WTC11 (cell line): Measurements from ENCODE around the gene ARAP2. TPM values are rescaled to one million over a fixed set of nuclear protein-coding genes. Genes with fewer than 3 reads are reported as not detected.

ENCODE experiments used
- ATAC-seq: fragments of 200-7000 bp; cut with Tn5 transposase; 2 replicates; pipeline ENCODE4 v1.10.0; 2021; ENCODE audit warnings: mild to moderate bottlenecking, moderate library complexity
- CTCF ChIA-PET: fragments of 300-600 bp; sonication (Branson Sonifier 250); formaldehyde crosslinking; loops from one replicate; lab custom pipeline; 2021; ENCODE audit warnings: antibody characterized with exemption; lab: Charles Lee
- POLR2A ChIA-PET: fragments of 350-600 bp; sonication (Branson Sonifier 250); formaldehyde crosslinking; loops from one replicate; lab custom pipeline; 2021; ENCODE audit warnings: antibody characterized with exemption; lab: Charles Lee
- DNase-seq: peaks from one replicate; pipeline ENCODE4 v3.0.0; 2021; ENCODE audit warnings: low spot score
- H3K27ac Mint-ChIP-seq: 2 replicates; pipeline ENCODE4 v1.8.0; 2021; ENCODE audit warnings: mixed read lengths
- H3K27me3 Mint-ChIP-seq: 2 replicates; pipeline ENCODE4 v1.8.0; 2021; ENCODE audit warnings: low read depth, mild to moderate bottlenecking, moderate library complexity, mixed read lengths
- H3K36me3 Mint-ChIP-seq: 2 replicates; pipeline ENCODE4 v1.8.0; 2021; ENCODE audit warnings: mixed read lengths
- H3K4me1 Mint-ChIP-seq: 2 replicates; pipeline ENCODE4 v1.8.0; 2022; ENCODE audit warnings: mixed read lengths
- H3K4me3 Mint-ChIP-seq: 2 replicates; pipeline ENCODE4 v1.8.0; 2021; ENCODE audit warnings: mild to moderate bottlenecking, moderate library complexity, mixed read lengths
- H3K9me3 Mint-ChIP-seq: 2 replicates; pipeline ENCODE4 v1.8.0; 2021; ENCODE audit warnings: mixed read lengths
- ATF1 ChIP-seq: sonication (generic); formaldehyde crosslinking; IDR thresholded peaks from 2 replicates; pipeline ENCODE4 v1.8.1; 2023; ENCODE audit warnings: mild to moderate bottlenecking, moderate library complexity, missing genetic modification reagents
- CREB1 ChIP-seq: sonication (generic); formaldehyde crosslinking; IDR thresholded peaks from 2 replicates; pipeline ENCODE4 v1.8.0; 2023; ENCODE audit warnings: mild to moderate bottlenecking, missing genetic modification reagents
- HMGA2 ChIP-seq: fragments of 250-450 bp; sonication (Bioruptor Pico); IDR thresholded peaks from 2 replicates; pipeline ENCODE4 v1.4.0; 2021; ENCODE audit warnings: mild to moderate bottlenecking, moderate library complexity
- NFYB ChIP-seq: sonication (generic); formaldehyde crosslinking; conservative IDR thresholded peaks from 2 replicates; pipeline ENCODE4 v1.8.0; 2022; ENCODE audit warnings: low read depth, missing genetic modification reagents
- SMAD4 ChIP-seq: sonication (generic); formaldehyde crosslinking; IDR thresholded peaks from 2 replicates; pipeline ENCODE4 v1.8.0; 2022; ENCODE audit warnings: mild to moderate bottlenecking, missing genetic modification reagents
- SOX15 ChIP-seq: fragments of 250-450 bp; sonication (Bioruptor Pico); IDR thresholded peaks from 2 replicates; pipeline ENCODE4 v1.9.0; 2021; ENCODE audit warnings: mild to moderate bottlenecking
- USF1 ChIP-seq: sonication (generic); formaldehyde crosslinking; IDR thresholded peaks from 2 replicates; pipeline ENCODE4 v1.8.0; 2022; ENCODE audit warnings: mild to moderate bottlenecking, missing genetic modification reagents
- ZBTB21 ChIP-seq: sonication (generic); formaldehyde crosslinking; IDR thresholded peaks from 2 replicates; pipeline ENCODE4 v1.8.1; 2023; ENCODE audit warnings: mild to moderate bottlenecking, missing genetic modification reagents, borderline replicate concordance
- ZNF396 ChIP-seq: fragments of 250-450 bp; sonication (Bioruptor Pico); IDR thresholded peaks from 2 replicates; pipeline ENCODE4 v1.8.0; 2021; ENCODE audit warnings: mild to moderate bottlenecking, moderate library complexity, borderline replicate concordance
- ZNF532 ChIP-seq: fragments of 250-450 bp; sonication (Bioruptor Pico); IDR thresholded peaks from 2 replicates; pipeline ENCODE4 v1.9.0; 2021; ENCODE audit warnings: mild to moderate bottlenecking, borderline replicate concordance
- total RNA-seq: library from RNA; stranded (reverse); gene quantifications from 3 replicates; pipeline ENCODE4 v1.2.3, GENCODE V29; 2021
- TF ChIP-seq, protein P1 (sequence below): sonication (generic); formaldehyde crosslinking; conservative IDR thresholded peaks from 2 replicates; pipeline ENCODE4 v1.8.1; 2023; ENCODE audit warnings: mild to moderate bottlenecking, low read depth, missing genetic modification reagents, moderate library complexity
- TF ChIP-seq, protein P2 (sequence below): sonication (generic); formaldehyde crosslinking; IDR thresholded peaks from 2 replicates; pipeline ENCODE4 v1.8.1; 2023; ENCODE audit warnings: mild to moderate bottlenecking, missing genetic modification reagents
- TF ChIP-seq, protein P3 (sequence below): sonication (generic); formaldehyde crosslinking; IDR thresholded peaks from 2 replicates; pipeline ENCODE4 v1.8.0; 2022; ENCODE audit warnings: mild to moderate bottlenecking, missing genetic modification reagents
- TF ChIP-seq, protein P4 (sequence below): fragments of 250-450 bp; sonication (Bioruptor Pico); IDR thresholded peaks from 2 replicates; pipeline ENCODE4 v1.9.0; 2021; ENCODE audit warnings: mild to moderate bottlenecking

The ARAP2 gene
- total RNA-seq, 1 experiment from 2014 or later, result 1.0 TPM

DNA sequence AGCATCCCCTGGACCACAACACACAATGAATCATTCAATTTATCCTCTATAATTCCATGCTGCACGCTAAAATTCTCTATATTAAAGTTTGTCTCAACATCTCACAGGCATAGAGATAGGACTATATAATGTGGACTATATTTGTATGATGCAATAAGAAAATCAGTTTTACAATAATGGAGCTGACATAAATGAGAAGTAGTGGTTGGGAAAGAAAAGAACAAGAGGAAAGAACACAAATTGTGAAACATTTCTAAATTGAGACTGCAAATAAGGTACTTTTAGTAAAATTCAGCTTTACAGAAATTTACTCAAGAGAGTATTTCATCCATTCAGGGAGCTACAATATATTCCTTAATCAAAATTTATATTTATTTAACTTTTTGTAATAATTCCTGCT, 120.4 kb downstream of the ARAP2 start (continued):
- TF ChIP-seq, protein P1, sequence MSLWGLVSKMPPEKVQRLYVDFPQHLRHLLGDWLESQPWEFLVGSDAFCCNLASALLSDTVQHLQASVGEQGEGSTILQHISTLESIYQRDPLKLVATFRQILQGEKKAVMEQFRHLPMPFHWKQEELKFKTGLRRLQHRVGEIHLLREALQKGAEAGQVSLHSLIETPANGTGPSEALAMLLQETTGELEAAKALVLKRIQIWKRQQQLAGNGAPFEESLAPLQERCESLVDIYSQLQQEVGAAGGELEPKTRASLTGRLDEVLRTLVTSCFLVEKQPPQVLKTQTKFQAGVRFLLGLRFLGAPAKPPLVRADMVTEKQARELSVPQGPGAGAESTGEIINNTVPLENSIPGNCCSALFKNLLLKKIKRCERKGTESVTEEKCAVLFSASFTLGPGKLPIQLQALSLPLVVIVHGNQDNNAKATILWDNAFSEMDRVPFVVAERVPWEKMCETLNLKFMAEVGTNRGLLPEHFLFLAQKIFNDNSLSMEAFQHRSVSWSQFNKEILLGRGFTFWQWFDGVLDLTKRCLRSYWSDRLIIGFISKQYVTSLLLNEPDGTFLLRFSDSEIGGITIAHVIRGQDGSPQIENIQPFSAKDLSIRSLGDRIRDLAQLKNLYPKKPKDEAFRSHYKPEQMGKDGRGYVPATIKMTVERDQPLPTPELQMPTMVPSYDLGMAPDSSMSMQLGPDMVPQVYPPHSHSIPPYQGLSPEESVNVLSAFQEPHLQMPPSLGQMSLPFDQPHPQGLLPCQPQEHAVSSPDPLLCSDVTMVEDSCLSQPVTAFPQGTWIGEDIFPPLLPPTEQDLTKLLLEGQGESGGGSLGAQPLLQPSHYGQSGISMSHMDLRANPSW, result no peak
- TF ChIP-seq SOX15 (CRISPR knock-in tag) (no peak), ZBTB21 (CRISPR knock-in tag) (no peak)

DNA sequence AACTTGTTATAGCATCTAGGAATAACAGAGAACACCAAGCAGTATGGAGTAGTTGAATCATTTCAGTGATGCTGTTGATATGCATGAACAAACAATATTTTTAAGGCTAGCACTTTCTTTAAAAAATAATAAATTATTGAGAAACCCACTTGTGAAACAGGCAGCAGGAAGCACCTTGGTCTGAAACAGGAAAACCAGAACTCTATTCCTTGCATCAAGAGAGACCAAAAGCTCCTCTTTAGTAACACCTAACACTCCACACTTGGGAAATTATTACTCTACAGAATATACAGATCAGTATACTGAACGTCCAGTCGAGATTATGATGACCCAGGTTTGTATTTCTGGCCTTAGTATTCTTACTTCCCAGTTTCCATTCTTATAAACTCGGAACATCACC, 129.0 kb downstream of the ARAP2 start:
- no peak overlapping the region for H3K27ac Mint-ChIP-seq
- no peaks in the 10 kb centered on the region for H3K27me3 Mint-ChIP-seq
- H3K36me3 Mint-ChIP-seq, result no peaks in the 10 kb centered on the region
- no peak for DNase-seq
- H3K4me3 Mint-ChIP-seq, result no peak overlapping the region
- no peaks in the 10 kb centered on the region for H3K9me3 Mint-ChIP-seq
- TF ChIP-seq, protein P2, sequence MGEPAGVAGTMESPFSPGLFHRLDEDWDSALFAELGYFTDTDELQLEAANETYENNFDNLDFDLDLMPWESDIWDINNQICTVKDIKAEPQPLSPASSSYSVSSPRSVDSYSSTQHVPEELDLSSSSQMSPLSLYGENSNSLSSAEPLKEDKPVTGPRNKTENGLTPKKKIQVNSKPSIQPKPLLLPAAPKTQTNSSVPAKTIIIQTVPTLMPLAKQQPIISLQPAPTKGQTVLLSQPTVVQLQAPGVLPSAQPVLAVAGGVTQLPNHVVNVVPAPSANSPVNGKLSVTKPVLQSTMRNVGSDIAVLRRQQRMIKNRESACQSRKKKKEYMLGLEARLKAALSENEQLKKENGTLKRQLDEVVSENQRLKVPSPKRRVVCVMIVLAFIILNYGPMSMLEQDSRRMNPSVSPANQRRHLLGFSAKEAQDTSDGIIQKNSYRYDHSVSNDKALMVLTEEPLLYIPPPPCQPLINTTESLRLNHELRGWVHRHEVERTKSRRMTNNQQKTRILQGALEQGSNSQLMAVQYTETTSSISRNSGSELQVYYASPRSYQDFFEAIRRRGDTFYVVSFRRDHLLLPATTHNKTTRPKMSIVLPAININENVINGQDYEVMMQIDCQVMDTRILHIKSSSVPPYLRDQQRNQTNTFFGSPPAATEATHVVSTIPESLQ, result no peak
- TF ChIP-seq ZNF396 (CRISPR knock-in tag), result no peak
- TF ChIP-seq, all 79 proteins: peak for 0
- ChIA-PET CTCF (no interaction called here), POLR2A (no interaction called here)
- no peak for ATAC-seq
- H3K4me1 Mint-ChIP-seq, result peaks cover 17% of the 10 kb centered on the region

GRCh38 chr4:36111172-36111571, 133.1 kb downstream of the ARAP2 start:
- no peak overlapping the region for H3K4me3 Mint-ChIP-seq
- CTCF ChIA-PET, result no interaction called here
- no peaks in the 10 kb centered on the region for H3K4me1 Mint-ChIP-seq
- ATAC-seq, result no peak
- H3K27me3 Mint-ChIP-seq, result no peaks in the 10 kb centered on the region
- POLR2A ChIA-PET, result no interaction called here
- H3K9me3 Mint-ChIP-seq, result no peaks in the 10 kb centered on the region
- DNase-seq, result no peak
- H3K27ac Mint-ChIP-seq, result no peak overlapping the region
- no peaks in the 10 kb centered on the region for H3K36me3 Mint-ChIP-seq
- TF ChIP-seq, protein P3, sequence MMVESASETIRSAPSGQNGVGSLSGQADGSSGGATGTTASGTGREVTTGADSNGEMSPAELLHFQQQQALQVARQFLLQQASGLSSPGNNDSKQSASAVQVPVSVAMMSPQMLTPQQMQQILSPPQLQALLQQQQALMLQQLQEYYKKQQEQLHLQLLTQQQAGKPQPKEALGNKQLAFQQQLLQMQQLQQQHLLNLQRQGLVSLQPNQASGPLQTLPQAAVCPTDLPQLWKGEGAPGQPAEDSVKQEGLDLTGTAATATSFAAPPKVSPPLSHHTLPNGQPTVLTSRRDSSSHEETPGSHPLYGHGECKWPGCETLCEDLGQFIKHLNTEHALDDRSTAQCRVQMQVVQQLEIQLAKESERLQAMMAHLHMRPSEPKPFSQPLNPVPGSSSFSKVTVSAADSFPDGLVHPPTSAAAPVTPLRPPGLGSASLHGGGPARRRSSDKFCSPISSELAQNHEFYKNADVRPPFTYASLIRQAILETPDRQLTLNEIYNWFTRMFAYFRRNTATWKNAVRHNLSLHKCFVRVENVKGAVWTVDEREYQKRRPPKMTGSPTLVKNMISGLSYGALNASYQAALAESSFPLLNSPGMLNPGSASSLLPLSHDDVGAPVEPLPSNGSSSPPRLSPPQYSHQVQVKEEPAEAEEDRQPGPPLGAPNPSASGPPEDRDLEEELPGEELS (CRISPR knock-in tag), result no peak
- TF ChIP-seq, protein P2, result no peak
- TF ChIP-seq NFYB (CRISPR knock-in tag), result no peak
- TF ChIP-seq, protein P4, sequence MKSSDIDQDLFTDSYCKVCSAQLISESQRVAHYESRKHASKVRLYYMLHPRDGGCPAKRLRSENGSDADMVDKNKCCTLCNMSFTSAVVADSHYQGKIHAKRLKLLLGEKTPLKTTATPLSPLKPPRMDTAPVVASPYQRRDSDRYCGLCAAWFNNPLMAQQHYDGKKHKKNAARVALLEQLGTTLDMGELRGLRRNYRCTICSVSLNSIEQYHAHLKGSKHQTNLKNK (CRISPR knock-in tag), result no peak
- TF ChIP-seq USF1 (CRISPR knock-in tag), result no peak
- TF ChIP-seq SMAD4 (CRISPR knock-in tag), result no peak
- TF ChIP-seq ATF1 (CRISPR knock-in tag), result no peak
- TF ChIP-seq ZNF532, result no peak
- no peak for TF ChIP-seq HMGA2 (CRISPR knock-in tag)
- no peak for TF ChIP-seq CREB1 (CRISPR knock-in tag)
- TF ChIP-seq SOX15 (CRISPR knock-in tag), result no peak
